ENCODE results near the gene TSPAN10. TPM values are rescaled to one million over a fixed set of nuclear protein-coding genes. Genes with fewer than 3 reads are reported as not detected.

TSPAN10 gene
- total and polyA plus RNA-seq, 2 of the 8 experiments (the other 6 are each of a cell fraction or from before 2014, with no cell fraction given): 0.99 to 1.1 TPM

DNA sequence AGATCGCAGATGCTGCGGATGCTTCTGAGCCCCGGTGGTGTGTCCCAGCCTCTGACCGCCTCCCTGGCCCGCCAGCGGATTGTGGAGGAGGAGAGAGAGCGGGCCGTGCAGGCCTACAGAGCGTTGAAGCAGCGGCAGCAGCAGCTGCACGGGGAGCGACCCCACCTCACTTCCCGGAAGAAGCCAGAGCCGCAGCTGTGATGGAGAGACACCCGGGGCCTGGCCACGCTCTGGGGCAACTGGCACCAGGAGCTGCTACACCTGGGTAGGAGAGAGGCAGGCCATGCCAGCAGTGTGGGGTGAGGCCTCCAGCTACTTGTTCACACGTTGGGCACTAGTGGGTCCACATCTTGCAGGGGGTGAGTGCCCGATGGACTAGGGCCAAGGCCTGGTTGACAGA lies 35.5 kb downstream of the TSPAN10 start:
- no peak overlapping the region for H3K4me3 ChIP-seq (ENCODE audit: extremely low read depth in 1 of 4, insufficient read depth in 2 of 4, low read depth in 3 of 4, low read length in 4 of 4)
- no peak overlapping the region for H3K56ac ChIP-seq (replicated peaks; ENCODE audit: insufficient read length, low read depth, low read length)
- H4K91ac ChIP-seq (replicated peaks; ENCODE audit: insufficient read length, low read length): no peak overlapping the region
- DNase-seq (ENCODE audit: low read depth in 1 of 2, low spot score in 2 of 2) (no peak), FAIRE-seq (no peak)
- peaks cover 26 to 58% (median 51%) of the 10 kb centered on the region in 4 experiments for H3K36me3 ChIP-seq (ENCODE audit: control insufficient read depth in 2 of 4, insufficient read depth in 4 of 4, low read length in 3 of 4)
- no peak overlapping the region for H2BK5ac ChIP-seq (ENCODE audit: low read depth, low read length)
- no peak overlapping the region for H4K5ac ChIP-seq (ENCODE audit: insufficient read length, low read depth, low read length)
- H3K23ac ChIP-seq (ENCODE audit: insufficient read length): no peak overlapping the region
- H2AK5ac ChIP-seq (ENCODE audit: low read depth, low read length): no peak overlapping the region
- no peak overlapping the region for H2BK15ac ChIP-seq (ENCODE audit: low read length)
- no peaks in the 10 kb centered on the region for H3K9me3 ChIP-seq (ENCODE audit: insufficient read depth in 2 of 2, low read depth in 1 of 2, low read length in 1 of 2)
- no peak overlapping the region for H3K18ac ChIP-seq (ENCODE audit: extremely low read depth, low read length)
- POLR2A ChIA-PET (ENCODE audit: partially characterized antibody): interaction anchor here (0.8 to 28.4 kb wide), 9 partner anchors 12 to 220 kb away, joined by 3 to 436 read pairs (median 4); partner anchors contain the start of genes ARL16, HGS, MRPL12 and PDE6G
- H2AFZ ChIP-seq (ENCODE audit: low read length): no peak overlapping the region
- H3K79me1 ChIP-seq (ENCODE audit: low read depth, low read length): peaks cover 2% of the 10 kb centered on the region; the same call in 1 of the 2 replicates
- H2BK12ac ChIP-seq (ENCODE audit: low read depth, low read length): no peak overlapping the region
- no peaks in the 10 kb centered on the region for H3K23me2 ChIP-seq (ENCODE audit: low read depth, low read length)
- no peak overlapping the region for H3K9ac ChIP-seq (replicated peaks in 1 of 4; ENCODE audit: extremely low read depth in 1 of 4, low read depth in 3 of 4, low read length in 3 of 4)
- H2BK120ac ChIP-seq (replicated peaks; ENCODE audit: low read depth, low read length): no peak overlapping the region
- H3K79me2 ChIP-seq (ENCODE audit: control insufficient read depth in 1 of 2, insufficient read depth in 2 of 2, low read length in 2 of 2): peaks cover 0 to 20% of the 10 kb centered on the region in 2 experiments; a peak in 2 of 4 replicates
- no peak overlapping the region for H3K14ac ChIP-seq (ENCODE audit: insufficient read length)
- TF ChIP-seq HDAC6 (IDR thresholded peaks at IDR 0.05; ENCODE audit: low read depth, low read length): no peak
- TF ChIP-seq SP1 (IDR thresholded peaks at IDR 0.05; ENCODE audit: low read depth, low read length): no peak
- TF ChIP-seq, protein P1, sequence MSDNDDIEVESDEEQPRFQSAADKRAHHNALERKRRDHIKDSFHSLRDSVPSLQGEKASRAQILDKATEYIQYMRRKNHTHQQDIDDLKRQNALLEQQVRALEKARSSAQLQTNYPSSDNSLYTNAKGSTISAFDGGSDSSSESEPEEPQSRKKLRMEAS (IDR thresholded peaks at IDR 0.05): no peak
- TF ChIP-seq, protein P2, sequence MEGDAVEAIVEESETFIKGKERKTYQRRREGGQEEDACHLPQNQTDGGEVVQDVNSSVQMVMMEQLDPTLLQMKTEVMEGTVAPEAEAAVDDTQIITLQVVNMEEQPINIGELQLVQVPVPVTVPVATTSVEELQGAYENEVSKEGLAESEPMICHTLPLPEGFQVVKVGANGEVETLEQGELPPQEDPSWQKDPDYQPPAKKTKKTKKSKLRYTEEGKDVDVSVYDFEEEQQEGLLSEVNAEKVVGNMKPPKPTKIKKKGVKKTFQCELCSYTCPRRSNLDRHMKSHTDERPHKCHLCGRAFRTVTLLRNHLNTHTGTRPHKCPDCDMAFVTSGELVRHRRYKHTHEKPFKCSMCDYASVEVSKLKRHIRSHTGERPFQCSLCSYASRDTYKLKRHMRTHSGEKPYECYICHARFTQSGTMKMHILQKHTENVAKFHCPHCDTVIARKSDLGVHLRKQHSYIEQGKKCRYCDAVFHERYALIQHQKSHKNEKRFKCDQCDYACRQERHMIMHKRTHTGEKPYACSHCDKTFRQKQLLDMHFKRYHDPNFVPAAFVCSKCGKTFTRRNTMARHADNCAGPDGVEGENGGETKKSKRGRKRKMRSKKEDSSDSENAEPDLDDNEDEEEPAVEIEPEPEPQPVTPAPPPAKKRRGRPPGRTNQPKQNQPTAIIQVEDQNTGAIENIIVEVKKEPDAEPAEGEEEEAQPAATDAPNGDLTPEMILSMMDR (IDR thresholded peaks at IDR 0.05; ENCODE audit: control extremely low read depth in 1 of 3, insufficient read depth in 1 of 3, low read depth in 1 of 3, low read length in 3 of 3): no peak
- peaks cover 0 to 2% (median 2%) of the 10 kb centered on the region in 4 experiments; a peak in 4 of 7 replicates for H3K4me1 ChIP-seq (replicated peaks in 1 of 4; ENCODE audit: control insufficient read depth in 3 of 4, insufficient read depth in 4 of 4, low read length in 3 of 4)
- no peaks in the 10 kb centered on the region for H3K27me3 ChIP-seq (replicated peaks in 1 of 4; ENCODE audit: control insufficient read depth in 3 of 4, extremely low read depth in 1 of 4, insufficient read depth in 3 of 4, low read length in 3 of 4)
- no peak overlapping the region for H4K8ac ChIP-seq (ENCODE audit: extremely low read depth, insufficient read depth, low read length)
- H2BK20ac ChIP-seq (ENCODE audit: low read length): no peak overlapping the region
- no peak overlapping the region for H3K27ac ChIP-seq (ENCODE audit: low read depth, low read length)
- H3K4me2 ChIP-seq (ENCODE audit: insufficient read depth in 1 of 2, low read depth in 2 of 2, low read length in 2 of 2): no peak overlapping the region
- peaks cover 13 to 24% of the 10 kb centered on the region in 2 experiments for H4K20me1 ChIP-seq (replicated peaks in 1 of 2; ENCODE audit: control insufficient read depth in 1 of 2, insufficient read depth in 2 of 2, low read length in 2 of 2)
- CTCF ChIA-PET (ENCODE audit: partially characterized antibody): interaction anchor here (1.1 to 1.6 kb wide), 2 partner anchors 23 to 34 kb away, joined by 3 to 6 read pairs; no protein-coding TSS in a partner anchor
- H3K4ac ChIP-seq (replicated peaks; ENCODE audit: insufficient read length, low read depth, low read length): no peak overlapping the region
- WGBS, 2 experiments (ENCODE audit: extremely low coverage in 1 of 2, insufficient coverage in 1 of 2, insufficient read length in 1 of 2, insufficient replicate concordance in 2 of 2, low coverage in 1 of 2, low lambda C conversion rate in 2 of 2, missing lambda C conversion rate in 1 of 2): 95% methylated on average over 17 of the region's 18 CpGs; no CpG with 5 or more reads in 1 of the 2 experiments

All from H1 (cell line).